WTC11 (cell line): ENCODE data around the gene ZNF213. TPM values are rescaled to one million over a fixed set of nuclear protein-coding genes. Genes with fewer than 3 reads are reported as not detected.

Experiments
- CBFB ChIP-seq: sonication (generic); formaldehyde crosslinking; IDR thresholded peaks from 2 replicates; pipeline ENCODE4 v1.8.1; 2022; ENCODE audit warnings: mild to moderate bottlenecking, low read depth, missing genetic modification reagents
- CREM ChIP-seq: sonication (generic); formaldehyde crosslinking; IDR thresholded peaks from 2 replicates; pipeline ENCODE4 v1.8.1; 2022; ENCODE audit warnings: mild to moderate bottlenecking, missing genetic modification reagents, moderate library complexity
- ELF4 ChIP-seq: sonication (generic); formaldehyde crosslinking; IDR thresholded peaks from 2 replicates; pipeline ENCODE4 v1.8.1; 2022; ENCODE audit warnings: low read depth, mild to moderate bottlenecking, moderate library complexity, missing genetic modification reagents
- EMX1 ChIP-seq: fragments of 250-450 bp; sonication (Bioruptor Pico); IDR thresholded peaks from 2 replicates; pipeline ENCODE4 v1.8.0; 2021; ENCODE audit warnings: mild to moderate bottlenecking
- FOXK1 ChIP-seq: sonication (generic); formaldehyde crosslinking; IDR thresholded peaks from 2 replicates; pipeline ENCODE4 v1.8.0; 2022; ENCODE audit warnings: mild to moderate bottlenecking, moderate library complexity, missing genetic modification reagents
- FOXP1 ChIP-seq: sonication (generic); formaldehyde crosslinking; IDR thresholded peaks from 2 replicates; pipeline ENCODE4 v1.8.0; 2022; ENCODE audit warnings: missing genetic modification reagents, mild to moderate bottlenecking, moderate library complexity, borderline replicate concordance
- GTF2I ChIP-seq: fragments of 250-450 bp; sonication (Bioruptor Pico); conservative IDR thresholded peaks from 2 replicates; pipeline ENCODE4 v1.4.0; 2021; ENCODE audit warnings: mild to moderate bottlenecking
- KAT7 ChIP-seq: sonication (generic); formaldehyde crosslinking; IDR thresholded peaks from 2 replicates; pipeline ENCODE4 v1.8.1; 2023; ENCODE audit warnings: missing genetic modification reagents, mild to moderate bottlenecking, borderline replicate concordance
- MYBL2 ChIP-seq: sonication (generic); formaldehyde crosslinking; IDR thresholded peaks from 2 replicates; pipeline ENCODE4 v1.8.1; 2023; ENCODE audit warnings: mild to moderate bottlenecking, moderate library complexity, missing genetic modification reagents
- NFATC4 ChIP-seq: fragments of 250-450 bp; sonication (Bioruptor Pico); IDR thresholded peaks from 2 replicates; pipeline ENCODE4 v1.9.0; 2021; ENCODE audit warnings: mild to moderate bottlenecking
- NFE2L1 ChIP-seq: sonication (generic); formaldehyde crosslinking; IDR thresholded peaks from 2 replicates; pipeline ENCODE4 v1.8.1; 2023; ENCODE audit warnings: missing genetic modification reagents
- NR2C2 ChIP-seq: sonication (generic); formaldehyde crosslinking; IDR thresholded peaks from 2 replicates; pipeline ENCODE4 v1.8.0; 2022; ENCODE audit warnings: mild to moderate bottlenecking, missing genetic modification reagents
- SMAD4 ChIP-seq: sonication (generic); formaldehyde crosslinking; IDR thresholded peaks from 2 replicates; pipeline ENCODE4 v1.8.0; 2022; ENCODE audit warnings: mild to moderate bottlenecking, missing genetic modification reagents
- SP1 ChIP-seq: sonication (generic); formaldehyde crosslinking; conservative IDR thresholded peaks from 2 replicates; pipeline ENCODE4 v1.8.1; 2022; ENCODE audit warnings: missing genetic modification reagents
- ZNF232 ChIP-seq: sonication (generic); formaldehyde crosslinking; IDR thresholded peaks from 2 replicates; pipeline ENCODE4 v1.8.0; 2022; ENCODE audit warnings: mild to moderate bottlenecking, missing genetic modification reagents
- ZNF263 ChIP-seq: sonication (generic); formaldehyde crosslinking; IDR thresholded peaks from 2 replicates; pipeline ENCODE4 v1.8.1; 2022; ENCODE audit warnings: low read depth, mild to moderate bottlenecking, moderate library complexity, missing genetic modification reagents
- ZNF423 ChIP-seq: fragments of 250-450 bp; sonication (Bioruptor Pico); IDR thresholded peaks from 2 replicates; pipeline ENCODE4 v2.1.2; 2022; ENCODE audit warnings: mild to moderate bottlenecking, moderate library complexity
- ZSCAN18 ChIP-seq: fragments of 250-450 bp; sonication (Bioruptor Pico); IDR thresholded peaks from 2 replicates; pipeline ENCODE4 v2.1.2; 2022; ENCODE audit warnings: mild to moderate bottlenecking, moderate library complexity
- total RNA-seq: library from RNA; stranded (reverse); gene quantifications from 3 replicates; pipeline ENCODE4 v1.2.3, GENCODE V29; 2021
- TF ChIP-seq, protein P1 (sequence below): sonication (generic); formaldehyde crosslinking; IDR thresholded peaks from 2 replicates; pipeline ENCODE4 v1.8.0; 2022; ENCODE audit warnings: missing genetic modification reagents
- TF ChIP-seq, protein P2 (sequence below): fragments of 200-600 bp; IDR thresholded peaks from 2 replicates; pipeline ENCODE4 v1.8.0; 2022; ENCODE audit warnings: antibody characterized with exemption
- TF ChIP-seq, protein P3 (sequence below): sonication (generic); formaldehyde crosslinking; IDR thresholded peaks from 2 replicates; pipeline ENCODE4 v1.8.1; 2022; ENCODE audit warnings: mild to moderate bottlenecking, moderate library complexity, missing genetic modification reagents
- TF ChIP-seq, protein P4 (sequence below): fragments of 250-450 bp; sonication (Bioruptor Pico); IDR thresholded peaks from 2 replicates; pipeline ENCODE4 v1.9.0; 2021; ENCODE audit warnings: mild to moderate bottlenecking, borderline replicate concordance
- TF ChIP-seq, protein P5 (sequence below): sonication (generic); formaldehyde crosslinking; conservative IDR thresholded peaks from 2 replicates; pipeline ENCODE4 v1.8.1; 2022; ENCODE audit warnings: mild to moderate bottlenecking, missing genetic modification reagents
- TF ChIP-seq, protein P6 (sequence below): sonication (generic); formaldehyde crosslinking; IDR thresholded peaks from 2 replicates; pipeline ENCODE4 v1.8.0; 2023; ENCODE audit warnings: missing genetic modification reagents

Gene ZNF213
- total RNA-seq, 1 experiment from 2014 or later = 11.6 TPM

DNA sequence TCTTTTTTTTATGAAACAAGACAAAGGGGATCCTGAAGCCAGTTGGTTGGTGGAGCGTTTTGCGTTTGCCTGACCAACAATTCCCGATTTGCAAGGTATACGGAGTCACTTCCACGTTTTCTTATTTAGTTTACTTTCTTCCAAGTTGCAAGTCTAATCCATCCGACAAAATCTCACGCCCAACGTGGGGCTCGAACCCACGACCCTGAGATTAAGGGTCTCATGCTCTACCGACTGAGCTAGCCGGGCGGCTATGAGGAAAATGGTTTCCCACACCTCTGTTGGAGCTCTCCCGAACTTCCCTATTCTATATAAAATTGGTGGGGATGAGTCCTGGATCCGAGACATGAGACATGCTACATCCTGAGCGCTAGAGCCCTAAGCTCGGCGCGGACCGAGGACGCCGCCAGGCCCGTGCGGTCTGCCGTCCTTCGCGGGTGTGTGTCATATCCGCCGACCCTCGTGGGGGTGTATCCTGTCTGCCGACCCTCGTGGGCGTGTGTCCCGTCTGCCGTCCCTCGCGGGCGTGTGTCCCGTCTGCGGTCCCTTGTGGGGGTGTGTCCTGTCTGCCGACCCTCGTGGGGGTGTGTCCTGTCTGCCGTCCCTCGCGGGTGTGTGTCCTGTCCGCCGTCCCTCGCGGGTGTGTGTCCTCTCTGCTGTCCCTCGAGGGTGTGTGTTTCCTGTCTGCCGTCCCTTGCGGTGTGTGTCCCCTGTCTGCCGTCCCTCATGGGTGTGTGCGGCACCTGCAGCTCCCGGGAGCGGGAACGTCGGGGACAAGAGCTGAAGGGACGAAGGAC, 22.6 kb downstream of the ZNF213 start (continued):
- TF ChIP-seq KAT7 (CRISPR knock-in tag) = no peak
- no peak for TF ChIP-seq ELF4 (CRISPR knock-in tag)
- TF ChIP-seq CREM (CRISPR knock-in tag) = no peak
- no peak for TF ChIP-seq NFE2L1
- TF ChIP-seq ZSCAN18 = no peak
- TF ChIP-seq, protein P1, sequence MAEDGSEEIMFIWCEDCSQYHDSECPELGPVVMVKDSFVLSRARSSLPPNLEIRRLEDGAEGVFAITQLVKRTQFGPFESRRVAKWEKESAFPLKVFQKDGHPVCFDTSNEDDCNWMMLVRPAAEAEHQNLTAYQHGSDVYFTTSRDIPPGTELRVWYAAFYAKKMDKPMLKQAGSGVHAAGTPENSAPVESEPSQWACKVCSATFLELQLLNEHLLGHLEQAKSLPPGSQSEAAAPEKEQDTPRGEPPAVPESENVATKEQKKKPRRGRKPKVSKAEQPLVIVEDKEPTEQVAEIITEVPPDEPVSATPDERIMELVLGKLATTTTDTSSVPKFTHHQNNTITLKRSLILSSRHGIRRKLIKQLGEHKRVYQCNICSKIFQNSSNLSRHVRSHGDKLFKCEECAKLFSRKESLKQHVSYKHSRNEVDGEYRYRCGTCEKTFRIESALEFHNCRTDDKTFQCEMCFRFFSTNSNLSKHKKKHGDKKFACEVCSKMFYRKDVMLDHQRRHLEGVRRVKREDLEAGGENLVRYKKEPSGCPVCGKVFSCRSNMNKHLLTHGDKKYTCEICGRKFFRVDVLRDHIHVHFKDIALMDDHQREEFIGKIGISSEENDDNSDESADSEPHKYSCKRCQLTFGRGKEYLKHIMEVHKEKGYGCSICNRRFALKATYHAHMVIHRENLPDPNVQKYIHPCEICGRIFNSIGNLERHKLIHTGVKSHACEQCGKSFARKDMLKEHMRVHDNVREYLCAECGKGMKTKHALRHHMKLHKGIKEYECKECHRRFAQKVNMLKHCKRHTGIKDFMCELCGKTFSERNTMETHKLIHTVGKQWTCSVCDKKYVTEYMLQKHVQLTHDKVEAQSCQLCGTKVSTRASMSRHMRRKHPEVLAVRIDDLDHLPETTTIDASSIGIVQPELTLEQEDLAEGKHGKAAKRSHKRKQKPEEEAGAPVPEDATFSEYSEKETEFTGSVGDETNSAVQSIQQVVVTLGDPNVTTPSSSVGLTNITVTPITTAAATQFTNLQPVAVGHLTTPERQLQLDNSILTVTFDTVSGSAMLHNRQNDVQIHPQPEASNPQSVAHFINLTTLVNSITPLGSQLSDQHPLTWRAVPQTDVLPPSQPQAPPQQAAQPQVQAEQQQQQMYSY (CRISPR knock-in tag) = 0 out of 2 replicates have a peak, but pooled peaks have one; percentile 28
- TF ChIP-seq ZNF423 (CRISPR knock-in tag) = no peak
- TF ChIP-seq SMAD4 (CRISPR knock-in tag) = no peak
- TF ChIP-seq ZNF232 (CRISPR knock-in tag) = no peak
- no peak for TF ChIP-seq FOXK1 (CRISPR knock-in tag)
- TF ChIP-seq, protein P2, sequence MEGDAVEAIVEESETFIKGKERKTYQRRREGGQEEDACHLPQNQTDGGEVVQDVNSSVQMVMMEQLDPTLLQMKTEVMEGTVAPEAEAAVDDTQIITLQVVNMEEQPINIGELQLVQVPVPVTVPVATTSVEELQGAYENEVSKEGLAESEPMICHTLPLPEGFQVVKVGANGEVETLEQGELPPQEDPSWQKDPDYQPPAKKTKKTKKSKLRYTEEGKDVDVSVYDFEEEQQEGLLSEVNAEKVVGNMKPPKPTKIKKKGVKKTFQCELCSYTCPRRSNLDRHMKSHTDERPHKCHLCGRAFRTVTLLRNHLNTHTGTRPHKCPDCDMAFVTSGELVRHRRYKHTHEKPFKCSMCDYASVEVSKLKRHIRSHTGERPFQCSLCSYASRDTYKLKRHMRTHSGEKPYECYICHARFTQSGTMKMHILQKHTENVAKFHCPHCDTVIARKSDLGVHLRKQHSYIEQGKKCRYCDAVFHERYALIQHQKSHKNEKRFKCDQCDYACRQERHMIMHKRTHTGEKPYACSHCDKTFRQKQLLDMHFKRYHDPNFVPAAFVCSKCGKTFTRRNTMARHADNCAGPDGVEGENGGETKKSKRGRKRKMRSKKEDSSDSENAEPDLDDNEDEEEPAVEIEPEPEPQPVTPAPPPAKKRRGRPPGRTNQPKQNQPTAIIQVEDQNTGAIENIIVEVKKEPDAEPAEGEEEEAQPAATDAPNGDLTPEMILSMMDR = no peak
- no peak for TF ChIP-seq EMX1 (CRISPR knock-in tag)
- no peak for TF ChIP-seq ZNF263 (CRISPR knock-in tag)
- TF ChIP-seq, protein P3, sequence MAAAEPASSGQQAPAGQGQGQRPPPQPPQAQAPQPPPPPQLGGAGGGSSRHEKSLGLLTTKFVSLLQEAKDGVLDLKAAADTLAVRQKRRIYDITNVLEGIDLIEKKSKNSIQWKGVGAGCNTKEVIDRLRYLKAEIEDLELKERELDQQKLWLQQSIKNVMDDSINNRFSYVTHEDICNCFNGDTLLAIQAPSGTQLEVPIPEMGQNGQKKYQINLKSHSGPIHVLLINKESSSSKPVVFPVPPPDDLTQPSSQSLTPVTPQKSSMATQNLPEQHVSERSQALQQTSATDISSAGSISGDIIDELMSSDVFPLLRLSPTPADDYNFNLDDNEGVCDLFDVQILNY (CRISPR knock-in tag) = no peak
- peak; percentile 31; the same call in 1 of the 2 replicates for TF ChIP-seq FOXP1
- no peak for TF ChIP-seq GTF2I (CRISPR knock-in tag)
- no peak for TF ChIP-seq CBFB
- TF ChIP-seq NFATC4 (CRISPR knock-in tag) = no peak
- no peak for TF ChIP-seq NR2C2 (CRISPR knock-in tag)
- no peak for TF ChIP-seq MYBL2 (CRISPR knock-in tag)
- TF ChIP-seq, protein P4, sequence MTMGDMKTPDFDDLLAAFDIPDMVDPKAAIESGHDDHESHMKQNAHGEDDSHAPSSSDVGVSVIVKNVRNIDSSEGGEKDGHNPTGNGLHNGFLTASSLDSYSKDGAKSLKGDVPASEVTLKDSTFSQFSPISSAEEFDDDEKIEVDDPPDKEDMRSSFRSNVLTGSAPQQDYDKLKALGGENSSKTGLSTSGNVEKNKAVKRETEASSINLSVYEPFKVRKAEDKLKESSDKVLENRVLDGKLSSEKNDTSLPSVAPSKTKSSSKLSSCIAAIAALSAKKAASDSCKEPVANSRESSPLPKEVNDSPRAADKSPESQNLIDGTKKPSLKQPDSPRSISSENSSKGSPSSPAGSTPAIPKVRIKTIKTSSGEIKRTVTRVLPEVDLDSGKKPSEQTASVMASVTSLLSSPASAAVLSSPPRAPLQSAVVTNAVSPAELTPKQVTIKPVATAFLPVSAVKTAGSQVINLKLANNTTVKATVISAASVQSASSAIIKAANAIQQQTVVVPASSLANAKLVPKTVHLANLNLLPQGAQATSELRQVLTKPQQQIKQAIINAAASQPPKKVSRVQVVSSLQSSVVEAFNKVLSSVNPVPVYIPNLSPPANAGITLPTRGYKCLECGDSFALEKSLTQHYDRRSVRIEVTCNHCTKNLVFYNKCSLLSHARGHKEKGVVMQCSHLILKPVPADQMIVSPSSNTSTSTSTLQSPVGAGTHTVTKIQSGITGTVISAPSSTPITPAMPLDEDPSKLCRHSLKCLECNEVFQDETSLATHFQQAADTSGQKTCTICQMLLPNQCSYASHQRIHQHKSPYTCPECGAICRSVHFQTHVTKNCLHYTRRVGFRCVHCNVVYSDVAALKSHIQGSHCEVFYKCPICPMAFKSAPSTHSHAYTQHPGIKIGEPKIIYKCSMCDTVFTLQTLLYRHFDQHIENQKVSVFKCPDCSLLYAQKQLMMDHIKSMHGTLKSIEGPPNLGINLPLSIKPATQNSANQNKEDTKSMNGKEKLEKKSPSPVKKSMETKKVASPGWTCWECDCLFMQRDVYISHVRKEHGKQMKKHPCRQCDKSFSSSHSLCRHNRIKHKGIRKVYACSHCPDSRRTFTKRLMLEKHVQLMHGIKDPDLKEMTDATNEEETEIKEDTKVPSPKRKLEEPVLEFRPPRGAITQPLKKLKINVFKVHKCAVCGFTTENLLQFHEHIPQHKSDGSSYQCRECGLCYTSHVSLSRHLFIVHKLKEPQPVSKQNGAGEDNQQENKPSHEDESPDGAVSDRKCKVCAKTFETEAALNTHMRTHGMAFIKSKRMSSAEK (CRISPR knock-in tag) = 0 out of 2 replicates have a peak, but pooled peaks have one; percentile 43
- no peak for TF ChIP-seq SP1 (CRISPR knock-in tag)
- TF ChIP-seq, protein P5, sequence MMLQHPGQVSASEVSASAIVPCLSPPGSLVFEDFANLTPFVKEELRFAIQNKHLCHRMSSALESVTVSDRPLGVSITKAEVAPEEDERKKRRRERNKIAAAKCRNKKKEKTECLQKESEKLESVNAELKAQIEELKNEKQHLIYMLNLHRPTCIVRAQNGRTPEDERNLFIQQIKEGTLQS (CRISPR knock-in tag) = no peak
- TF ChIP-seq, protein P6, sequence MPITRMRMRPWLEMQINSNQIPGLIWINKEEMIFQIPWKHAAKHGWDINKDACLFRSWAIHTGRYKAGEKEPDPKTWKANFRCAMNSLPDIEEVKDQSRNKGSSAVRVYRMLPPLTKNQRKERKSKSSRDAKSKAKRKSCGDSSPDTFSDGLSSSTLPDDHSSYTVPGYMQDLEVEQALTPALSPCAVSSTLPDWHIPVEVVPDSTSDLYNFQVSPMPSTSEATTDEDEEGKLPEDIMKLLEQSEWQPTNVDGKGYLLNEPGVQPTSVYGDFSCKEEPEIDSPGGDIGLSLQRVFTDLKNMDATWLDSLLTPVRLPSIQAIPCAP (CRISPR knock-in tag) = no peak
